ENCODE results near the gene ST6GAL1.

GRCh38 chr3:187077537-187077936 is 147.2 kb downstream of the ST6GAL1 start:
- TF ChIP-seq YY1 (IDR thresholded peaks at IDR 0.05; ENCODE audit: insufficient read depth, insufficient read length) (no peak), SUZ12 (IDR thresholded peaks at IDR 0.05; ENCODE audit: extremely low read depth, insufficient read depth, insufficient read length) (no peak)
